NCI-H446 (cell line): Measurements from ENCODE around the gene ARID1B.
"Not testable (repeated sequence)": the region's sequence is repeated elsewhere in the genome, so short reads cannot be mapped to it uniquely, and the experiment has no call there.

Experiments used
- DNase-seq, 2 experiments: peaks; one replicate each; lab custom pipeline; 2025; lab: John Stamatoyannopoulos, UW

ARID1B gene

GRCh38 chr6:157128235-157128775 lies 351.1 kb downstream of the ARID1B start:
- no peak for DNase-seq

- DNase-seq: no peak
Measured at GRCh38 chr6:157131250-157131649, 354.1 kb downstream of the ARID1B start.

DNA sequence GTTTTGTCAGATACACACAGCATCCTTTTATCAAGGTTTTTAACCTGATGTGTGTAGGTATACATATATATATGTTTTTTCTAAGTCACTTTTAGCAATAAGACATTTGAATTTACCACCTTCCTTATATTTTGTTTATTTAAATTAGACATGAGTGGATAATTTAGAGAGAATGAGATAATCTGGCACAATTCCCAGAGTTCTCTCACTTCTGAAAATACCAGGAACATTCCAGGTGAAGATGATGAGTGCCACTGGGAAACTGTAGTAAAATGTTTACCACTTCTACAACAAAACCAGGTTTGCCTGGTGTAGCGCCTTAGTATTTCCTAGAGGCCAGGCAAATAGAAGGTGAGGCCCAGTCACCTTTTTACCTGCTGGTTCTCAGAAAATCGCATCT lies 356.7 kb downstream of the ARID1B start:
- DNase-seq: no peak

GRCh38 chr6:157134402-157135047 lies 357.3 kb downstream of the ARID1B start:
- DNase-seq: no peak

DNA sequence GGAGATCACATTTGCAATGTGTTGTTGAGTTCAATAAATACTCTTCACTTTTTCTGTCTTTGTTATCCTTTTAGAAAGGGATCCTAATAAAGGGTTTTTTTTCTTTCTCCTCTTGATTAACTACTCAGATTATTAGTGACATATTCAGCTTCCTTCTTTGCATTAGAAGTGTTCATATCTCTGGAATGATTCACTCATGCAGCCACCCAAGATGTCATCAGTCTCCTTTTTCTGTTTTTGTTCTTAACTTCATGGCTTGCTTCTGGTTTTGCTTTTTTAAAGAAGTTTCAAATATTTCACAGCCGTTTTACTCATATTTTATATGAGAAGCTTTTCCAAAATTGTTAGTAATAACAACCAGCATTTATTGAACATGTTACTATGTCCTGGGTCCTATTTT lies 358.5 kb downstream of the ARID1B start:
- DNase-seq: no peak

DNA sequence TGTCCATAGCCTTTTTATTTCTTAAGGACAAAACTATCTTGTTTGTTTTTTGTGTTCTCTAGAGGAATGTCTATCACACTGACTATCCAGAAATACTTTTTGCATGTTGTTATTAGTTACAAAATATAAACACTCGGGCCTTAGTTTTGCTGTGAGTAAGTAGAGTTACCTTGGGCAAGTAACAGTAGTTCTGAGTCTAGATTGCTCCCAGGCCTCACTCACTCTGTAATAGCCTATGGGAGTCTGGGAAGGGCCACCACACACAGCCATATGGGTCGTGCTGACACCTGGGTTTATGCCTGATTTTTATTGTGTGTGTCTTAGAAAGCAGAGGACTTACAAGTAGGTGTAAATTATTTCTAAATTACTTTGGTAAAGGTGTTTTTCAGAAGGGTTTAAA lies 360.3 kb downstream of the ARID1B start:
- no peak for DNase-seq

GRCh38 chr6:157139054-157139708 lies 362.0 kb downstream of the ARID1B start:
- DNase-seq: no peak

DNA sequence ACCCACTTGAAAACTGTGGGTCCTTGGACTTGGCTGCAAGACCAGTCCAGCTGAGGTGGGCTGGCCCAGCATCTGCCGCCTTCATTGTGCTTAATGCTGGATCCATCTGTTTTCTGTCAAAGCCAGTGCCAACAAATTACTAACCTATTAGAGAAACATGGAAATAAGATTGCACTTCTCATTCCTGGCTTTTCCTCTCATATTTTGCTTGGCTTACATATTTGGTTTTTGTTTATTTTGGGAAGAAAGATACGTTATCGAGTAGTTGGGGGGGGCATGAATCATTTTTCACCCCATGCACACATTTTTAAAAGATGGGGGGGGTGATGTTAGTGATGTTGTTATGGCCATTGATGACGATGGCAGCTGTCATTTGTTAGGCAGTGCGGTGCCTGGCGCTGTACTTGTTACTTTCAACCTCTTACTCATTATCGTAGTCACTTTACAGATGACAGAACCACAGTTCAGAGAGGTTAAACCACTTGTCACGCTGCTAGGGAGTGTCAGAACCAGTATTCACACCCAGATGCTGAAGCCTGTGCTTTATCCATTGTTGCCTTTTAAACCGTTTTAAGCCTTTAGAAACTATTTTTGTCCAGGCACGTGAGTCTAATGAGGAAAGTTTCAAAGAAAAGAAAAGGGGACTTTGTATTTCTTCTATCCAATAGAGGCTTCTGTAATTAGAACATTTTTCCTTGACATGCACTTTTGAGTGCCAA lies 366.2 kb downstream of the ARID1B start:
- DNase-seq: peak; percentile 55 to 86

DNA sequence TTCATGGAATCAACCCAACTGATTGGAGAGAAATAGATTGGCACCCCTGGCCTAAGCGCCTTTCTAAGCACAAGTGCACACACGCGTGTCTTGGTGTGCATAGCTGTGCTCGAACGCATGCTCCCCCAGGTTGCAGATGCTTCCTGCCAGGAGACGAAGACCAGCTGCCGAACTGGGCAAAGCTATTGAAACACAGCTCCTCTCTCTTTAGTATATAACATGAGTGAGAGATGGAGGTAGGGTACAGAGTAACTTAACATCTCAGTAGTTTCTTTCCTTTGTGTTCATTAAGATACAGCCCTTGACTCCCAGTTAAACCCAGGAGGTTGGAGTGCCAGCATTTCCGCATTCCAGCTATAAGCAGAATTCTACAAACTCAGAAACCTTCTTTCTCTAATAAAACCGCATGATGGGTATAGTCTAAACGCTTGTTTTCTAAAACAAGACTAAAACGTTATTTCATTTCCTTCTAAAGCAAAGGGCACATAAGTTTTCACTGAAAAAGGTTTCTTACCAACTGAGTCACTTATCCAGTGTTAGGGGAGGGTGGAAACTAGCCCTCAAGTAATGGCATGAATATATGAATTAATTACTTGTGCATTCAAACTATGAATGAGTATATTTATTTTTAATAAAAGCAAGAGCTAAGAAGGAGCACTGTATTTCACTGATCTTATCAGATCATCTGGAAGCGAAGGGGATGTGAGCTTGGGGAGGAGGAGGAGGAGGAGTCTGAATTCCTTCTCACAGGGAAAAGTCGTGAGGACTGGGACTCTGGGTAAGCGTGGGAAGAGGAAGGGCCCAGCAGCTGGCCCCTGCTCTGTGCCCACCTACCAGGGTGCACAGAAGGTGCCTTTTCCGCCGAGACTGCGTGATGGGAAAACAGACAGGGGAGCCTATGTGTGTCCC lies 367.0 kb downstream of the ARID1B start:
- DNase-seq: peak in 1 of 2 experiments; percentile 13

GRCh38 chr6:157144859-157145568 lies 367.8 kb downstream of the ARID1B start:
- no peak for DNase-seq

DNA sequence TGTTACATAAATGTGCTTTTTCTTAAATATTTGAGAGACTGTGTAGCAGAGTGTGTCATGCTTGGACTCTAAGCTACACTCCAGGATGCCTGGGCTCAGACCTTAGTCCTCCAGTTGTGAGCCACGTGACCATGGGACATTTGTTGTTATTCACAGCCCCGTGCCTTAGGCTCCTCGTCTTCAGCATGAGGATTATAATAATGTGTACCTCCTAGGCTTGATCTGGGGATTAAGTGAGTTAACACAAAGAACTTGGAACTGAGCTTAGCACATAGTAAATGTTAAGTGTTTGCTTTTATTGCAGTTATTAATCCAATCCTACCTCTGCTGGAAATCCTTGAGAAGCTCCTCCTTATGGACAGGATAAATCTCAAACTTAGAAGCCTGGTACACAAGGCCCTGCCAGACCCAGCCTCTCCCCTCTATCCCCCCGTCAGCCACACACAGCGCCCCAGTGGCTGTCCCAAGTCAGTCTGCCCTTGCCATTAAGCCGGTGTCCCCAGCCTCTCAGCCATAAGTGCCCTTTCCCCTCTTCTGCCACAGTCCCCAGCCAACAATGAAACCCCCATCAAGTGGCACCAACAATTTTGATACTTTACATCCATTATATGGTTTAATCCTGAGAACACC lies 368.6 kb downstream of the ARID1B start:
- DNase-seq: no peak

DNA sequence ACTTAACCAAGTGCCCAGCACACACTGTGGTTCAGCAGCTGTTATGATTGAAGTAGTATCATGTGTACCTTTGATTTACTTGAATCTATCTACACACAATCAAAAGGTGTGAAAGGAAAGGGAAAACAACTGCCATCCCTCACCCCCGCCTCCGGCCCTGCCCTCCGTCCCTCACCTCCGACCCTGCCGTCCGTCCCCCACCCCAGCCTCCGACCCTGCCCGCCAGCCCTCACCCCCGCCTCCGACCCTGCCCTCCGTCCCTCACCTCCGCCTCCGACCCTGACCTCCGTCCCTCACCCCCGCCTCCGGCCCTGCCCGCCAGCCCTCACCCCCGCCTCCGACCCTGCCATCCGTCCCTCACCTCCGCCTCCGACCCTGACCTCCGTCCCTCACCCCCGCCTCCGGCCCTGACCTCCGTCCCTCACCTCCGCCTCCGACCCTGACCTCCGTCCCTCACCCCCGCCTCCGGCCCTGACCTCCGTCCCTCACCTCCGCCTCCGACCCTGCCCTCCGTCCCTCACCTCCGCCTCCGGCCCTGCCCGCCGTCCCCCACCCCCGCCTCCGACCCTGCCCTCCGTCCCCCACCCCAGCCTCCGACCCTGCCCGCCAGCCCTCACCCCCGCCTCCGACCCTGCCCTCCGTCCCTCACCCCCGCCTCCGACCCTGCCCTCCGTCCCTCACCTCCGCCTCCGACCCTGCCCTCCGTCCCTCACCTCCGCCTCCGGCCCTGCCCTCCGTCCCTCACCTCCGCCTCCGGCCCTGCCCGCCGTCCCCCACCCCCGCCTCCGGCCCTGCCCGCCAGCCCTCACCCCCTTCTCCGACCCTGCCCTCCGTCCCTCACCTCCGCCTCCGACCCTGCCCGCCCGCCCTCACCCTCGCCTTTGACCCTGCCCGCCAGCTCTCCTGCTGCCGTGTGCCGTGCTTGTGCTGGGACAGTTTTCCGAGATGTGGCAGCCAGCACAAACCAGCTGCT lies 370.2 kb downstream of the ARID1B start:
- DNase-seq: not testable (repeated sequence)

GRCh38 chr6:157148391-157149323 lies 371.5 kb downstream of the ARID1B start:
- DNase-seq: peak; percentile 61 to 92

DNA sequence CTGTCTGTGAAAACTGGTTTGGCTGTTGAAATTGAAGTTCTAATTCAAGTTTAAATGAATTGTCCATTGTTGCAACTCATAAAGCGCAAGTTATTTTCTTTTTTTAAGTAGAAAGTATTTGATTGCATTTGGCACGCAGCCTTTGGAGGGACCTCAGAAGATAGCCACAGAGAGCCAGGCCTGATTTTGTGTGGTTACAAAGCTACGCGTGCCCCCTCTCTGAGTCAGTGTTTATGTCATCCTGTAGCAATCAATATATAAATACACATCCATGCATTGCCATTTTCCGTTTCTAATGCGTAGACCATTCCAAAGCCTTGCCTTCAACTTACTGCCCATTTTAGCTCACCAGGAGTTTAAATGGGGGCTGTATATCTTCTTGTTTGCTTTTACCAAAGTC lies 372.9 kb downstream of the ARID1B start:
- DNase-seq: no peak

- DNase-seq: no peak
Measured at GRCh38 chr6:157151029-157151428, 373.9 kb downstream of the ARID1B start.

GRCh38 chr6:157151989-157152388 lies 374.8 kb downstream of the ARID1B start:
- no peak for DNase-seq

- no peak for DNase-seq
Measured at GRCh38 chr6:157152556-157152955, 375.4 kb downstream of the ARID1B start.

DNA sequence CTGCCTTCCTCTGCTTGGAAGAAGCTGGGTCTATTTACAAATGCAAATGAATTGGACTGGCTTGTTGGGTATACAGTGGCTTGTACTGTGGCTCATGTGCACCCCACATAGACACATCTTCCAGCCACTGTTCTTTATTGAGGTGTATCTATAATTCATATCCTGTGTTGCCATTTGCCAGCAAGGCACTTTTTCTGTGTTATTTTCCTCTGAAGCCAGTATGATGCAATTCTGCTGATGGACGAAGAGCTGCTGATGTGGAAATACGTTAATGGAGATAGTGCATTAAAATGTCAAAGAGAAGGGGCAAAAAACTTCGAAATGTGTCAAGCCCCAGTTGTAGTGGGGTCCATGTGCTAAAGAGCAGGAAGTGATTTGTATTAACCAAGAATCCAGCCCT lies 378.6 kb downstream of the ARID1B start:
- DNase-seq: no peak
